NCI-H1092 (cell line): ENCODE measurements around the gene NRGN.

ENCODE experiments used
- DNase-seq: peaks from one replicate; lab custom pipeline; 2025; lab: John Stamatoyannopoulos, UW

The NRGN gene

DNA sequence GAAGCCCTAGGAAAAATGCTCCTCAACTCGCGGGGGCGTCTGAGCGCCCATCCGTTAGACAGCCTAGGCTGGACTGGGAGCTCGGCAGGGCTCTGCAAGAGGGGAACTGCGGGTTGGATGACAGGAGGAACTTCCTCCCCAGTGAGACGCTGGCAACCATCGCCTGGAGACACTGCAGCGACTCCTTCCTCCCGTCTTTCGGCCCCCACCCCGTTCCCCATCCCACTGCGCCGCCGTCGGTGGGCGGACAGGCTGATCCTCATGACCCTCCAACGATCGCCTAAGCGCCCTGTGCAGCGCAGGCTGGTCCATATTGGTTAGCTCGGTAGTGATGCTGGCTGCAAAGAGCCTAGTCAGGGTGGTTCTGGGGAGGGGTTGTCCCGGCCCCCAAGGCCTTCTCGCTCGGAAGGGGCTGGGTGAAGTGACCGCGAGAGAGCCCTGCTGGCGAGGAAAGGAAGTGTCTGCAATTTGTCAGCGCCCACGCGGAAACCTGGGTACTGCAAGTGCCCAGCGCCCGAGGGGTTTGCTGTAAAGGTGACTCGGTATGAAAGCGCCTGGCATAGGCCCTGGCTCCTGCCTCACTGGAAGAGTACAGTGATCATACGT, 638 bp downstream of the NRGN start:
- peak; percentile 14 for DNase-seq

DNA sequence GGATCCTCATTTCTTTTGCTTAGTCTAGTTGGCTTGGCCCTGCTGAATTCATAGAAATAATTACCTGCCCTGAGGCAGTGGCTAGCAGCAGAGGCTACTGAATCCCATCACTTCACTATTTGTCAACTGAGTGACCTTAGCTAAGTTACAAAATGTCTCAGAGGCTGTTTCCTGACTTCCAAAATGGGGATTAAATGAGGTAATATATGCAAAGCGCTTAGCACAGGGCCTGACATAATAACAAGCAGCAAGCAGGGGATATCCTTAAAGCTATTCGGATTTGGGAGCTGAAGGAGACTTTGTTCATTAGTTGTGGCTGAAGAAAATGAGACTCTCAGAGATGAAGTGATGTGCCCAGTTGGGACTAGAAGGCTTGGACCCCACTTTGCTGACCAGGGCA, 2.8 kb downstream of the NRGN start:
- DNase-seq, result no peak

DNA sequence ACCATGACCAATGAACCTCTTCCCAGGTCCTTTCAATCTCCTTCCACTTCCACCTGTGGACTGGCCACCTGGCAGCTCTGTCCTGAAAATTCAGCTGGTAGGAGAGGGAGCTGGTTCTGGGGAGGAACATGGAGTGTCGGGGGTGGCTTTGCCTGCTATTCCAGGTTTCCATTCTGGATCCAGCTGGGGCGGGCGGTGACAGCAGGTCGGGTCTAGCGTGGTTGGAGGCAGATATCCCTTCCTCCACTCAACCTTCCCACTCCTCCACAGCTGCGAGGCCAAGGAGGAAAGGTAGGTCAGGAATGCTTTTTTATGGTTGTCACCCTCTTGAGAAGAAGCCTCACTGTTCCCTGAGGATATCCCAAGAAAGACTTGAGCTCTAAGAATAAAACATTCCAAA, 3.3 kb downstream of the NRGN start:
- DNase-seq, result no peak

DNA sequence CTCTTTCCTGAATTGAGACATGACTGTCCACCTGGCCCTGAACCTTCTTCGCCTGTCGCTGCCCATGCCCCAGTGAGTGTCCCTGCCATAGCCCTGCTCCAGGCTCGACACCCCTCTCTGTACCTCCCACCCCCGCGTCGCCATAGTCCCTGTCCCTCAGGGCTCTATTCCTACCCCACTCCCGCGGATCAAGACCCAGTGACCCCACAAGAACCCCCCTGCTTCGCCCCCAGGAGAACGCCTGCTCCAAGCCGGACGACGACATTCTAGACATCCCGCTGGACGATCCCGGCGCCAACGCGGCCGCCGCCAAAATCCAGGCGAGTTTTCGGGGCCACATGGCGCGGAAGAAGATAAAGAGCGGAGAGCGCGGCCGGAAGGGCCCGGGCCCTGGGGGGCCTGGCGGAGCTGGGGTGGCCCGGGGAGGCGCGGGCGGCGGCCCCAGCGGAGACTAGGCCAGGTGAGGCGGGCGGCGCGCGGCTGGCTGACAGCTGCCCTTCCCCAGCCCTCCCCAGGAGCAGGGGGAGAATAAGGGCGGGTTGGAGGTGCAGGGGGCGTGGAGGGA, 5.6 kb downstream of the NRGN start:
- DNase-seq, result no peak

DNA sequence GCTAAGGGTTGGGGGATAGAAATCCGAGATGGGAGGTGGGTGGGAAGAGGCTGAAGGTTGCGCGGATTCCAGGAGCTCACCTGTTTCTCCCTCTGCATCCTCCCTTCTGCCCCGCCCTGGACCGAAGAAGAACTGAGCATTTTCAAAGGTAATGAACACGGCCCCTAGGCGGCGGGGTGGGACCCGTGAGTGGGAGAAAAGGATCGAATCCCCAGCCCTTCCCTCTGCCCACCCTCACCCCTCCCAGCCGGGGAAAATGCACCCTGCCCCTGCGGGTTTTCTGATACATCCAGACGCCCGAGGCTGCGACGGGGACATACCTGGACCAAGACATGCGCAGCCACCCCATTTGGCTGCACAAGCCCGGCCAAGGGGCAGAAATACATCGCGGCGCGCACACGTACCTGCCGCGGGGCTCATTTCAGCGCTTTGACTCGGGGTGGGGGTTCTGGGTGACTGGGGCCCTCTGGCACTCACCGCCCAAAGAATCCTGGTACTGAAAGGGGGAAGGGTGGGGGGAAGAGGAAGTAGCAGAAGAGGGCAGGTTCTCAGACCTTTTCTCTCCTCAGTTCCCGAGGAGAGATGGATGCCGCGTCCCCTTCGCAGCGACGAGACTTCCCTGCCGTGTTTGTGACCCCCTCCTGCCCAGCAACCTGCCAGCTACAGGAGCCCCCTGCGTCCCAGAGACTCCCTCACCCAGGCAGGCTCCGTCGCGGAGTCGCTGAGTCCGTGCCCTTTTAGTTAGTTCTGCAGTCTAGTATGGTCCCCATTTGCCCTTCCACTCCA, 6.3 kb downstream of the NRGN start:
- no peak for DNase-seq

DNA sequence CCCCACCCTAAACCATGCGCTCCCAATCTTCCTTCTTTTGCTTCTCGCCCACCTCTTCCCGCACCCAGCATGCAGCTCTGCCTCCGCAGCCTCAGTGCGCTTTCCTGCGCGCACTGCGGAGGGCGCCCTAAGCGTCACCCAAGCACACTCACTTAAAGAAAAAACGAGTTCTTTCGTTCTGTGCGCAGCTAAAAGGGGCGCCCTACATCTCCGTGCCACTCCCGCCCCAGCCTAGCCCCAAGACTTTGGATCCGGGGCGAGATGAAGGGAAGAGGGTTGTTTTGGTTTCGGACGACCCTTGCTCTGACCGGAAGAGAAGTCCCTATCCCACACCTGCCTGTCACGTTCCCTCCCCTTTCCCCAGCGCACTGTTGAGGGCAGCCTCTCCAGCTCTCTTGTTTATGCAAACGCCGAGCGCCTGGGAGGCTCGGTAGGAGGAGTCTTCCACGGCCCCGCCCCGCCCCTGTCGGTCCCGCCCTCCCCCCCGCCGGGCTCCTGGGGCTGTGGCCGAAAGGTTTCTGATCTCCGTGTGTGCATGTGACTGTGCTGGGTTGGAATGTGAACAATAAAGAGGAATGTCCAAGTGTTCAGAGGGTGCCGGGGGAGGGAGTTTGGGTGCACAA, 7.0 kb downstream of the NRGN start:
- DNase-seq, result peak; percentile 28

DNA sequence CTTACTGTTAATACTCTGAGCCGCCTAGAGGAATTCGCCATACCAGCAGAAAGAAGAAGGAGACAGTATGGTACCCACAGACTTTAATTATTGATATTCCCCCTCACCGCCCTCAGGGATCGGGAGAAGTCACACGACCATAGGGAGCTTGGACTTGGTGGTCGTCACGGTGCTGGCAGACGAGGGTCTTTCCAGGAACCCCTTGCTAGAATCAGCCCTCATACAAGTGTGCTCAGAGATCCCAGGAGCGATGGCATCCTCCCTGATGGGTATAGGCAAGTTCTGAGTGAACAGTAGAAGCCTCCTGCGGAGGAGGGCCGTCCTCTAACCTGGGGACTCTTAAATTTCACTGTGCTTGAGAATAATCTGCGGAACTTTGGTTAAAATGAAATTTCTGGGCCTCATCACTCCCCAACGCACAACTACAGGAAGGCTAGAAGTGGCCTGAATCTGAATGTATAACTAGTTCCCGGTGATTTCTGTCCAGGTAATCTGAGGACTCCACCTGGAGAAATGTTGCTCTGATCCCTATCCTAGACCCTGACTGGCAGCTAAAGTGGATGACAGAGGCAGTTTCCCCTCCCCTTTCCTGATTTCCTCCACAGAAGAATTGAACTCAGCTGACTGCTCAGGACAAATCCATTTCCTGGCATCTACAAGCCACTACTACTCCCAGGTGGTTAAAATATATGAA, 7.8 kb downstream of the NRGN start:
- no peak for DNase-seq

DNA sequence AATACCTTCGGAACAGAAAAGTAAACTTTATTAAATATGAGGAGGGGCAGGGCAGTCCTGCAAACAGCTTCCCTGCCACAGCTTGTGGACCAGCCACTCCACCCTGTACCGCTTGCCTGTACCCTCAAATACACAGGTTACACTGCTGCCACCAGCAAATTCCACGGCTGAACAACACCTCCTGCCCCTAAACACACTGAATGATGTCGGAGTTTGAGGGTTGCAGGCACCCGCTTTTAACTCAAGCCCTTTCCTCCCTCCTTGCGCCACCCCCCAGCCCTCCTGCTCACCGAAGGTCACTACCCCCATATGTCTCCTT, 8.3 kb downstream of the NRGN start:
- DNase-seq, result no peak

DNA sequence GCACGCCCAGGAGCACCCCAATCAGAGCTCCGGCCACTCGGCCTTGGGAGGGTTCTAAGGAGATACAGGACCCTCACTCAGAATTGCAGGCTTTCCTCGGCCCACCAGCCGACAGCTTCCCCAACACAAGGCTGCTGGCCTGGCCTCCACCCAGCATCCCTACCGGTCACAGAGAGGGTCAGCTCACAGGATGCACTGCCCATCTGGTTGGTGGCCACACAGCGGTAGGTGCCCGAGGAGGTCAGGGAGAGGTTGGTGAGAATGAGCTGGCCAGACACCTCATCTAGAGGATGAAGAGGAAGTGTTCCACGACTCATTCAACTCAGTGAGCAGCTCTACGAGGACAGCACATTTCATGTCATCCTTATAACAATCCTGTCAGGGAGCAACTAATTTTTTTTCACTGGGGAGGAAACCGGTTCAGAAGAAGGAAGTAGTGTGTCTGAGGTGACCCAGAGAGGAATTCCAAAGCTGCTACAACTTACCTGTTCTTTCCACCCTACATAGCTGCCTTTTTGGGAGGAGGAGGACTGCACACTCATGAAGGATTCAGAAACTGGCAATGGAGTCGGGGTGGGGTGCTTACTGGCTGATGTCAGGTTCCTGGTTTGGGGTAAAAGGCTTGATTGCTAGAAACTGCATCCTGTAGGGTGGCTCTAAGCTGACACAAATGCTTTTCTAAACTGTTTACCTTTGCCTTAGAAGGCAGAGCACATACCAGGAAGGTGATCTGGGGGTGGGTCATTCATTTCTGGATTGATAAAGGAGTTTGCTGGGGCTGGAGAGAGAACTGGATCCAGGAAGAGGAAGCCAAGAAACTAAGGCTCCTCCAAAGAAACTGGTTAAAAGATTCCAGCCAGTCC, 9.0 kb downstream of the NRGN start:
- DNase-seq, result no peak

DNA sequence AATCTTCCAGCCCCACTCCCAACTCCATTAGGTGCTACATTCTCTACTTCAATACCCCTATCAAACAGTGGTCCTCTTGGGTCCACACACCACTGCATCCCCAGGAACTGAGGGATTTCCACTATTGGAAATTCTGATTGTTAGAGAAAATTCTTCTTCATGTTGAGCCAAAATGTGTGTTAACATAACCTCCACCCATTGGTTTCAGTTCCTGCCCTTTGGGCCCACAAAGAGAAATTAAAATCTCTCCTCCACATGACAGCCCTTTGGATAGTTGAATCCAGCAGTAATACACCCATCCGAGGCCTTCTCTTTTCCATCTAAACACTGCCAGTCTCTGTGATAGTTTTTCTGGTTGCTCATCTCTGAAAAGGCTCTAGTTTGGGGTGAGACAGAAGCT, 10.2 kb downstream of the NRGN start:
- DNase-seq, result no peak

DNA sequence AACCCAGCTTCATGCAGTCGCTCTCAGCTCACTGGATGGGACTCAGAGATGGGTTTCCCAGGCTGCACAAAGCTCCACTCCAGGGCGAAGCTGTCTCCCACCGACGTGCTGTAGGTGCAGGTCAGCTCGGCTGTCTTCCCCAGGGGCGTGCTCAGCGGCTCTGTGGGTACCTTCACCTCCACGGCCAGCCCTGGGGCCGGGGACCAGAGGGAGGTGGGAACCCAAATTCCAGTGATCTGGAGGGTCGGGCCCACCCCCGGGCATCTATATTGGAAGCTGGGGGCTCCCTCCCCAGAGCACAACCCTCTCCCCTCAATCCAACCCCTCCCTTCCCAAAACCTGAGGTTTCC, 11.6 kb downstream of the NRGN start:
- no peak for DNase-seq

DNA sequence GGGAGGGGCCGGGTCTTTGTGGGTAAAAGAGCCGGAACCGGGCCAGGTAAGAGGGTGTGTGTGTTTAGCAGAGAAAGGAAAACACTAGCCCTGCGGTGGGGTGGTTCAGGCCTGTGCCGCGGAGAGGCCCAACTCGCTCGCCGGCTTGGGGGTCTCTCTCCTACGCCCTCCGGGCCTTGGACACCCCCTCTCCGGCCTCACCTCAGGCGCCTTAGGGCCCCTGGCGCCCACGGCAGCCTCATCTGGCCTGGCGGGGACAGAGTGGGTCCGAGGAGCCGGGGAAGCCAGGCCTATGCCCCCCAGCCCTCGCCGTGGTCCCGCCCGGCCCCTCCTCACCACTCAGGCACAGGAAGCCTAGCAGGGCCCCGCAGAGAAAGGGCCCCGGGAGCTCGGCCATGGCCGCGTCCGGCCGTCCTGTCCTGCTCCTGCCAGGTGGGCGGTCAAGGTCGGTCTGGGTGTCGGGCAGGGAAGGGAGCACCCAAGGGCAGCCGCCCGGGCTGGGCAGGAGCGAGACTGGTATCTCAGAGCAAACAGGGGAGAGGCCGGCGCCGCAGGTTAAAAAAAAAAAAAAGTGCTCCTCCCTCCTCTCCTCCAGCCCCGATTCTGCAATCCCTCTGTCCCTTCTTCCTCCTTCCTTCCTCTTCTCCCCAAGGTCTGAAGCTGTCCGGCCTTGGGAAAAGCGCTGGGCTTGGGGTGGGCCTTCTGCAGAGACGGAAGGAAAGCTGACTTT, 12.2 kb downstream of the NRGN start, which contains the start of gene VSIG2:
TSS of gene VSIG2 (minus strand) at position 515 of the 730 bp plus-strand sequence. CDS start at position 397, 118 bp downstream.
- no peak for DNase-seq

DNA sequence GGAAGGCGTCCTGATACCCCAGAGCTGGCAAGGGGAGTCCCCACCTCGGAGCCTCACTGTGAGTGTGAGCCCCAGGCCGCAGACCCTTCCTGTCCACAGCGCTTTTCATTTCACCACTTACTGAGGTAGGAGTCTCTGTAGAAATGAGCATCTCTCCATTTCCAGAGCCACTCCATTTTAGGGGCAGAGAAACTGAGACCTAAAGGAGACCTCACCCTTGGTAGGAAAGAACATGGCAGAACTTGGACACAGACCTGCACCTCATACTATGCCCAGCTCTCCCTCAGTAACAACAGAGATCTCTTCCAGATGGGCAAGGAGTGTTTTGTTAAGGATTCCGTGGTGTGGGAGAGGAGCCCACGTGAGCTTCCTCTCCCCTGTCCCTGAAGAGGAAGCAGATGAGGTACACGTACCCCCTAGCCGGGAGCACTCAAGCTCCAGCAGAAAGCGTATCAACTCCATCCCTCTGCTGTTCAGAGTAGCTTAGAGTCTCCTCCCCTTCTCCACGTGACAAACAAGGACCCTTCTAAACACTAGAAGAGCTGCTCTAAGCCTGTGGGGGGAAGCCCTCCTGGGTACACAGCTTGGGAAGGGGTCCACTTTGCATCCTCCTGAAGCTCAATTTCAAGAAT, 12.8 kb downstream of the NRGN start:
- DNase-seq, result no peak

DNA sequence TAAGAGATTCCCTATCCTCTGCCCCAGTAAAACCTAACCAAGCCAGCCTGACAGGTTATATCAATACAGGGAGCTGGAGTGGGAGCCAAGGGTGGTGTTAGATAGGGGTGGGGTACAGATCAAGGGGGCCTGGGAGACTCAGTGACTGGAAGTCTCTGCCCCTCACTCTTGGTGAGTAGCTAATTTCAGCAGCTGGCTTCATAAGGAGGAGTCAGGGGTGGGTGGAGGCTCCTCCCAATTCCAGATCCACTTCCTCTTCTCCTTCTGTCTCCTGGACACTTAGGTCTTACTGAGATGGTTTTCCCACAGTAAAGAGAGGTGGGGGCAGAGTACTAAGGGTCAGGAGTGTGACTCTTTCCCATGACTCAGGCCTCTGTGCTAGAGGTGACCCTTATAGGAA, 13.5 kb downstream of the NRGN start:
- DNase-seq, result no peak

DNA sequence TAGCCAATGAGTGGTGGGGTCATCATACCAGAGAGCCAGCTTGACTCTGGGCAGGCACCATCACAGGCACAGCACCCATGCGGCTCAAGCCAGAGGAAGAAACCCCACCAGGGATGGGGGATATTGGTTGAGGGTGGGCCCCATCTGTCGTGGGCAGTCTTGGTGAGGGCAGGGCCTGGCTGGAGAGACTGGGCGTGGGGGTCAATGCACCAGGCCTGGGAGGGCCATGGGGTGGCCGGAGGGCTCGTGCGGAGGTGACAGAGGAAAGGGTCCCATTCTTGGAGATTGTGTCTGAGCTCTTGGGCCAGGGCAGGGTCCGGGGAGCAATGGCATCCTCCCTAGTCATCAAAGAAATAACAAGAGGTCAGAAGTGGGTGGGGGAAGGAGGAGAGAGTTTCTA, 13.9 kb downstream of the NRGN start:
- DNase-seq, result no peak

DNA sequence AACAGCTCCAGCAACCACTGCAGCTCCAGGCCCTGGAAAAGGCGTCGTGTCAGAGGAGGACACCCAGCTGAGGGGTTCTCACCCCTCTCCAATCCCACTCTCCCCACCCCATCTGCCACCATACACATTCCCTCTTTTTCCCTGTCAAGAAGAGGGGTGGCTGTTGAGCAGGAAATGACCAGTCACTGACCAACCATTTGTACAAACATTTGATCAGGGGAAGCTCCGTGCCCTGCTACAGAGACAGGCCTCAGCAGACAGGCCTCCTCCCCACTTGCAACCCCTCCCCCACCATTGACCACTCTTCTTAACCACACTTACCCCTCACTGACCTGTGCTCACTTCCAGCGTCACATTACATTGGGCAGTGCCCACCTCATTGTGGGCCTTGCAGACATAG, 14.6 kb downstream of the NRGN start:
- no peak for DNase-seq

DNA sequence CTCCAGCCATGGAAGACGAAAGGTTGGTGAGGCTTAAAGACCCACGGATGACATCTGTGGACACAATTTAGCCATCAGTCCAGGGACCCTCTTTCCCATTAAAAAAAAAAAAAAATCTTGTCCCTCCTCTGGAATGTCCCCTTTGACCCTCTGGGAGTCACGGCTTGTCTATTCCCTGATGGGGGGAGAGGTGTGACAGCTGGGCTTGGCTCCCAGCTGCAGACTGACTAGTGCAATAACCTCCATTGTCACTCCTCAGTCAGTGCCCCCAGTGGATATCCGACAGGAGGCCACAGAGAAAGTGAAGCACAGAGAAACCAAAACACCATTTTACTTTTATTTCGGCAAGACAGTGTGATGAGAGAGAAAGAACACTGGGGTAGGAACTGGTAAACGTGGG, 15.0 kb downstream of the NRGN start:
- no peak for DNase-seq

DNA sequence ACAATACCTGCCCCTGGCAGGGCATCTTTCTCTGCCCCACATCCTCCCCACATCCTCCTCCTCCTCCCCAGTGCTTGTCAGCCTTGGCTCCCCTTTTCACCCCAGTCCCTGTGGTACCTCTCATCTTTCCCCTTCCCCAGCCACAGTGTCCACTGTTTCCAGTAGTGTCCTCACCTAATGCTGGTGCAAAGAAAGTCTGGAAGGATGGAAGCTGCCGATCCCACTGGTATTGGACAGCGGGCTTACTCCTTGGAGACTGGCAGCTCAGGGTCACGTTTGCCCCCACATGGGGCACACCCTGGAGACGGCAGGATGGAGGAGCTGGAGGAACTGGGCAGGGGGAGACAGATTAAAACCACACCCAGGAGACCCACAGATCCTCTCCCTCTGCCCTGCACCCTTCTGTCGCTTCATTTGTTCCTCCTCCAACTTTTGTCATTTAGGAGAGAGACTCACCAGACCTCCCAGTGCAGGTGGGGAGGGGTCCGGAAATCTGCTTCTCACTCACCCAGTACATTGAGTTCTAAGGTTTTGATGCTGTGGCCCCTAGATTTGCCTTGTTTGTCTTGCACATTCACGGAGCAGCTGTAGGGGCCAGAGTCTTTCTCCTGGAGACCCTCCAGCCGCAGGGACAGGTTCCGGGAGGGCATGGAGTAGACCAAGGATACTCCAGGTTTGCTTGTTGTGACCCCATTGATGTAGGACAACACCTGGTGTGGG, 16.5 kb downstream of the NRGN start:
- no peak for DNase-seq

DNA sequence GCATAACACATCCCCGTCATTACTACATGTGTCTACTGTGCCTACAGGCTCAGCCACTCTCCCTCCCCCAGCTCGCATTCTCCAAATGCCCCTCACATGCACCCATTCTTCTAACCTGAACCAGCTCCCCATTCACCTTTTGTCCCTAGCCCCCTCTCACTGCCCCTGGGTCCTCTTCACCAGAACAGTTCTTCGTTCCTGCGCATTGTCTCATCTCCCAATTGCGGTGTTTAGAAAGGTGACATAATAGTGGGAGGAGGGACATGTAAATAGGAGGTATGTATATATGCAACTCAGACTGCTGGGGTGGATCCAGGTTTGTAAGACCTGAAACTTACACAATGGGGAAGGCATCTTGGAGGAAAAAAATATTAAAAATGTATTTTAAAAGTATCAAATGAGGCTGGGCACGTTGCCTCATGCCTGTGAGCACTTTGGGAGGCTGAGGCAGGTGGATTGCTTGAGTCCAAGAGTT, 17.0 kb downstream of the NRGN start:
- DNase-seq, result no peak

DNA sequence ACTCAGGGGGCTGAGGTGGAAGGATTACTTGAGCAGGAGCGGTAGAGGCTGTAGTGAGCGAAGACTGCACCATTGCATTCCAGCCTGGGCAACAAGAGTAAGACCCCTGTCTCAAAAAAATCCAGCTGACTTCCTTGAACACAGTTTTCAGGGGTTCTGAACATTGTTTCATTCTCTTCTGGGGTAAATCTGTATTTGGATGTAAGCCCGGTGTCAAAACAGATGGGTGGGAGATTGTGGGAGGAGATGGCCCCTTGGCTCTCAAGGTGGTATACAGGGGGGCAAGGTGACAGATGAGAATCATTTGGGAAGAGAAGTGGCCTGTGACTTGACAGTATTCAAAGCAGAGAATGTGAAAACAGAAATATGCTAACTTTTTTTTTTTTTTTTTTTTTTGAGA, 17.6 kb downstream of the NRGN start:
- DNase-seq, result no peak
